Measurements from ENCODE around the gene RSPH3. TPM values are rescaled to one million over a fixed set of nuclear protein-coding genes. Genes with fewer than 3 reads are reported as not detected.
"Not testable (repeated sequence)": the region's sequence is repeated elsewhere in the genome, so short reads cannot be mapped to it uniquely, and the experiment has no call there.

RSPH3 gene
- total and polyA plus RNA-seq, 4 donors: 1.7 to 4.6 (median 3.3) TPM

GRCh38 chr6:158993639-158994038, 6.4 kb downstream of the RSPH3 start:
- Histone ChIP-seq H3K9ac (ENCODE audit: low read depth in 1 of 2, low read length in 2 of 2) (no peak overlapping the region), H3K27ac (ENCODE audit: low read depth in 1 of 2, low read length in 2 of 2) (no peak overlapping the region), H3K27me3 (ENCODE audit: control insufficient read depth in 4 of 4, insufficient read depth in 4 of 4, low read length in 3 of 4) (no peaks in the 10 kb centered on the region), H3K9me3 (ENCODE audit: control insufficient read depth in 4 of 4, low read length in 3 of 4) (no peaks in the 10 kb centered on the region), H3K4me1 (ENCODE audit: control insufficient read depth in 4 of 4, insufficient read depth in 4 of 4, low read length in 3 of 4) (no peaks in the 10 kb centered on the region), H3K36me3 (ENCODE audit: control insufficient read depth in 4 of 4, insufficient read depth in 3 of 4, low read depth in 1 of 4, low read length in 3 of 4) (peaks cover 0 to 2% (median under 1%) of the 10 kb centered on the region in 4 donors), H3K4me3 (ENCODE audit: low read depth in 1 of 3, low read length in 3 of 3) (no peak overlapping the region)
- no peak for DNase-seq (ENCODE audit: low spot score)
- WGBS: 94% methylated on average over 3 of the region's 3 CpGs
- TF ChIP-seq, protein P1, sequence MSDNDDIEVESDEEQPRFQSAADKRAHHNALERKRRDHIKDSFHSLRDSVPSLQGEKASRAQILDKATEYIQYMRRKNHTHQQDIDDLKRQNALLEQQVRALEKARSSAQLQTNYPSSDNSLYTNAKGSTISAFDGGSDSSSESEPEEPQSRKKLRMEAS (IDR thresholded peaks at IDR 0.05): no peak
- no peak for TF ChIP-seq RXRA (IDR thresholded peaks at IDR 0.05)
- TF ChIP-seq JUND (IDR thresholded peaks at IDR 0.05): no peak

DNA sequence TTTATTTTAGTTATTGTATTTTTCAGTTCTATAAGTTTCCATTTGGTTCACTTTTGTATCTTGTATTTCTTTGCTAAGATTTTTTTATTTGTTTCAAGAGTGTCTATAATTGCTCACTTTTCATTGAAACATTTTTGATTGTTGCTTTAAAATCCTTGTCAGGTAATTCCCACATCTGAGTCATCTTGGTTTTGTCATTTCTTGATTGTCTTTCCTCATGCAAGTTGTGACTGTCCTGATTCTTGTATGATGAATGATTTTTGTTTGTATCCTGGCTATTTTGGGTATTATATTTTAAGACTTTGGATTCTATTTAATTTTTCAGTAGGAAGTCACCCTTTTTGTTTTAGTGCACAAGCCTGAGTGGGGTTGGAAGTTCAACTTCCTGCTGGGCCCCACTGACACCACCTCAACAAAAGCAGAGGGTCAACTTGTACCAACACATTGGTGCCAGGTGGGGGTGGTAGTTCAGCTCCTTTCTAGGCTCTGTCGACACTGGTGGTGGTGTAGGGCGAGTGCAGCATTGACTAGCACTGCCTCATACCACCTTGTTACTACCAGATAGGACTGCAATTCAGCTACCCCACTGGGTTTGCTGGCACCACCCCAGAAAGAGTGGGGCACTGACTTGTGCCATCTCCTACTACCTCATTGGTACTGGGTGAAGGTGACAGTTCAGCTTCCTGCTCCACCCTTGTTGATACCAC, 8.8 kb downstream of the RSPH3 start:
- 87% methylated on average over 2 of the region's 2 CpGs for WGBS
- Histone ChIP-seq H3K9ac (ENCODE audit: low read depth in 1 of 2, low read length in 2 of 2) (no peak overlapping the region), H3K36me3 (ENCODE audit: control insufficient read depth in 4 of 4, insufficient read depth in 3 of 4, low read depth in 1 of 4, low read length in 3 of 4) (peaks cover 0 to 2% (median under 1%) of the 10 kb centered on the region in 4 donors), H3K9me3 (ENCODE audit: control insufficient read depth in 4 of 4, low read length in 3 of 4) (no peaks in the 10 kb centered on the region), H3K27me3 (ENCODE audit: control insufficient read depth in 4 of 4, insufficient read depth in 4 of 4, low read length in 3 of 4) (no peaks in the 10 kb centered on the region), H3K27ac (ENCODE audit: low read depth in 1 of 2, low read length in 2 of 2) (no peak overlapping the region), H3K4me3 (ENCODE audit: low read depth in 1 of 3, low read length in 3 of 3) (no peak overlapping the region), H3K4me1 (ENCODE audit: control insufficient read depth in 4 of 4, insufficient read depth in 4 of 4, low read length in 3 of 4) (no peaks in the 10 kb centered on the region)
- DNase-seq (ENCODE audit: low spot score): no peak
- TF ChIP-seq ATF3 (IDR thresholded peaks at IDR 0.05) (no peak), JUND (IDR thresholded peaks at IDR 0.05) (no peak)
- TF ChIP-seq, protein P2, sequence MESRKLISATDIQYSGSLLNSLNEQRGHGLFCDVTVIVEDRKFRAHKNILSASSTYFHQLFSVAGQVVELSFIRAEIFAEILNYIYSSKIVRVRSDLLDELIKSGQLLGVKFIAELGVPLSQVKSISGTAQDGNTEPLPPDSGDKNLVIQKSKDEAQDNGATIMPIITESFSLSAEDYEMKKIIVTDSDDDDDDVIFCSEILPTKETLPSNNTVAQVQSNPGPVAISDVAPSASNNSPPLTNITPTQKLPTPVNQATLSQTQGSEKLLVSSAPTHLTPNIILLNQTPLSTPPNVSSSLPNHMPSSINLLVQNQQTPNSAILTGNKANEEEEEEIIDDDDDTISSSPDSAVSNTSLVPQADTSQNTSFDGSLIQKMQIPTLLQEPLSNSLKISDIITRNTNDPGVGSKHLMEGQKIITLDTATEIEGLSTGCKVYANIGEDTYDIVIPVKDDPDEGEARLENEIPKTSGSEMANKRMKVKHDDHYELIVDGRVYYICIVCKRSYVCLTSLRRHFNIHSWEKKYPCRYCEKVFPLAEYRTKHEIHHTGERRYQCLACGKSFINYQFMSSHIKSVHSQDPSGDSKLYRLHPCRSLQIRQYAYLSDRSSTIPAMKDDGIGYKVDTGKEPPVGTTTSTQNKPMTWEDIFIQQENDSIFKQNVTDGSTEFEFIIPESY (IDR thresholded peaks at IDR 0.05): no peak
- TF ChIP-seq, protein P1 (IDR thresholded peaks at IDR 0.05): no peak

DNA sequence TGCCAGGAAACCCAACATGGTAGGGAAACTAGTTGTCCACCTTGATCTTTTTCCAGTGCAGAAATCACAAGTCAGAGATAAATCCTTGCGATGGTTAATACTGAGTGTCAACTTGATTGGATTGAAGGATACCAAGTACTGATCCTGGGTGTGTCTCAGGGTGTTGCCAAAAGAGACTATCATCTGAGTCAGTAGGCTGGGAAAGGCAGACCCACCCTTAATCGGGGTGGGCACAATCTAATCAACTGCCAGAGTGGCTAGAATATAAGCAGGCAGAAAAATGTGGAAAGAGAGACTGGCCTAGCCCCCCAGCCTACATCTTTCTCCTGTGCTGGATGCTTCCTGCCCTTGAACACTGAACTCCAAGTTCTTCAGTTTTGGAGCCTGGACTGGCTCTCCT, 10.3 kb downstream of the RSPH3 start:
- not testable (repeated sequence) for H3K4me1 ChIP-seq (ENCODE audit: control insufficient read depth in 4 of 4, insufficient read depth in 4 of 4, low read length in 3 of 4); H3K36me3 ChIP-seq (ENCODE audit: control insufficient read depth in 4 of 4, insufficient read depth in 3 of 4, low read depth in 1 of 4, low read length in 3 of 4); H3K27ac ChIP-seq (ENCODE audit: low read depth in 1 of 2, low read length in 2 of 2); H3K9me3 ChIP-seq (ENCODE audit: control insufficient read depth in 4 of 4, low read length in 3 of 4); H3K27me3 ChIP-seq (ENCODE audit: control insufficient read depth in 4 of 4, insufficient read depth in 4 of 4, low read length in 3 of 4); H3K4me3 ChIP-seq (ENCODE audit: low read depth in 1 of 3, low read length in 3 of 3); DNase-seq (ENCODE audit: low spot score); H3K9ac ChIP-seq (ENCODE audit: low read depth in 1 of 2, low read length in 2 of 2)
- WGBS: over 99% methylated on average over 2 of the region's 2 CpGs

- H3K4me1 ChIP-seq (ENCODE audit: control insufficient read depth in 4 of 4, insufficient read depth in 4 of 4, low read length in 3 of 4): no peaks in the 10 kb centered on the region
- no peak for DNase-seq (ENCODE audit: low spot score)
- peaks cover 0 to 2% (median under 1%) of the 10 kb centered on the region in 4 donors for H3K36me3 ChIP-seq (ENCODE audit: control insufficient read depth in 4 of 4, insufficient read depth in 3 of 4, low read depth in 1 of 4, low read length in 3 of 4)
- no peak overlapping the region for H3K9ac ChIP-seq (ENCODE audit: low read depth in 1 of 2, low read length in 2 of 2)
- H3K4me3 ChIP-seq (ENCODE audit: low read depth in 1 of 3, low read length in 3 of 3): no peak overlapping the region
- no peak overlapping the region for H3K27ac ChIP-seq (ENCODE audit: low read depth in 1 of 2, low read length in 2 of 2)
- 96% methylated on average over 1 of the region's 1 CpG for WGBS
- H3K9me3 ChIP-seq (ENCODE audit: control insufficient read depth in 4 of 4, low read length in 3 of 4): no peaks in the 10 kb centered on the region
- no peaks in the 10 kb centered on the region for H3K27me3 ChIP-seq (ENCODE audit: control insufficient read depth in 4 of 4, insufficient read depth in 4 of 4, low read length in 3 of 4)
- TF ChIP-seq, protein P3, sequence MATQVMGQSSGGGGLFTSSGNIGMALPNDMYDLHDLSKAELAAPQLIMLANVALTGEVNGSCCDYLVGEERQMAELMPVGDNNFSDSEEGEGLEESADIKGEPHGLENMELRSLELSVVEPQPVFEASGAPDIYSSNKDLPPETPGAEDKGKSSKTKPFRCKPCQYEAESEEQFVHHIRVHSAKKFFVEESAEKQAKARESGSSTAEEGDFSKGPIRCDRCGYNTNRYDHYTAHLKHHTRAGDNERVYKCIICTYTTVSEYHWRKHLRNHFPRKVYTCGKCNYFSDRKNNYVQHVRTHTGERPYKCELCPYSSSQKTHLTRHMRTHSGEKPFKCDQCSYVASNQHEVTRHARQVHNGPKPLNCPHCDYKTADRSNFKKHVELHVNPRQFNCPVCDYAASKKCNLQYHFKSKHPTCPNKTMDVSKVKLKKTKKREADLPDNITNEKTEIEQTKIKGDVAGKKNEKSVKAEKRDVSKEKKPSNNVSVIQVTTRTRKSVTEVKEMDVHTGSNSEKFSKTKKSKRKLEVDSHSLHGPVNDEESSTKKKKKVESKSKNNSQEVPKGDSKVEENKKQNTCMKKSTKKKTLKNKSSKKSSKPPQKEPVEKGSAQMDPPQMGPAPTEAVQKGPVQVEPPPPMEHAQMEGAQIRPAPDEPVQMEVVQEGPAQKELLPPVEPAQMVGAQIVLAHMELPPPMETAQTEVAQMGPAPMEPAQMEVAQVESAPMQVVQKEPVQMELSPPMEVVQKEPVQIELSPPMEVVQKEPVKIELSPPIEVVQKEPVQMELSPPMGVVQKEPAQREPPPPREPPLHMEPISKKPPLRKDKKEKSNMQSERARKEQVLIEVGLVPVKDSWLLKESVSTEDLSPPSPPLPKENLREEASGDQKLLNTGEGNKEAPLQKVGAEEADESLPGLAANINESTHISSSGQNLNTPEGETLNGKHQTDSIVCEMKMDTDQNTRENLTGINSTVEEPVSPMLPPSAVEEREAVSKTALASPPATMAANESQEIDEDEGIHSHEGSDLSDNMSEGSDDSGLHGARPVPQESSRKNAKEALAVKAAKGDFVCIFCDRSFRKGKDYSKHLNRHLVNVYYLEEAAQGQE (IDR thresholded peaks at IDR 0.05): no peak
- TF ChIP-seq FOXA2 (IDR thresholded peaks at IDR 0.05) (no peak), YY1 (IDR thresholded peaks at IDR 0.05) (no peak), ATF3 (IDR thresholded peaks at IDR 0.05) (no peak), RAD21 (IDR thresholded peaks at IDR 0.05) (no peak), NR2F2 (IDR thresholded peaks at IDR 0.05) (no peak), JUND (IDR thresholded peaks at IDR 0.05) (no peak), SP1 (IDR thresholded peaks at IDR 0.05) (no peak)
- TF ChIP-seq, protein P2 (IDR thresholded peaks at IDR 0.05): no peak
Measured at GRCh38 chr6:158988477-158988876, 11.5 kb downstream of the RSPH3 start.

Data from liver (tissue), 9 donors.